ENCODE measurements around the gene GOLGA6A. TPM values are rescaled to one million over a fixed set of nuclear protein-coding genes. Genes with fewer than 3 reads are reported as not detected.

The GOLGA6A gene
- total and polyA plus RNA-seq, 2 of the 8 experiments (the other 6 are each of a cell fraction or from before 2014, with no cell fraction given), result 0.80 to 1.0 TPM

GRCh38 chr15:74040109-74040850, 42.1 kb downstream of the GOLGA6A start:
- Histone ChIP-seq H3K18ac (ENCODE audit: extremely low read depth, low read length) (no peak overlapping the region), H4K8ac (ENCODE audit: extremely low read depth, insufficient read depth, low read length) (no peak overlapping the region), H2BK15ac (ENCODE audit: low read length) (no peak overlapping the region), H3K14ac (ENCODE audit: insufficient read length) (no peak overlapping the region), H2BK5ac (ENCODE audit: low read depth, low read length) (no peak overlapping the region), H2BK20ac (ENCODE audit: low read length) (no peak overlapping the region), H3K56ac (replicated peaks; ENCODE audit: insufficient read length, low read depth, low read length) (no peak overlapping the region), H3K4ac (replicated peaks; ENCODE audit: insufficient read length, low read depth, low read length) (no peak overlapping the region), H2BK120ac (replicated peaks; ENCODE audit: low read depth, low read length) (no peak overlapping the region), H4K20me1 (replicated peaks in 1 of 2; ENCODE audit: control insufficient read depth in 1 of 2, insufficient read depth in 2 of 2, low read length in 2 of 2) (no peaks in the 10 kb centered on the region), H3K27ac (ENCODE audit: low read depth, low read length) (no peak overlapping the region), H2AFZ (ENCODE audit: low read length) (no peak overlapping the region), H3K79me1 (ENCODE audit: low read depth, low read length) (no peaks in the 10 kb centered on the region), H4K91ac (replicated peaks; ENCODE audit: insufficient read length, low read length) (no peak overlapping the region), H3K9me3 (ENCODE audit: insufficient read depth in 2 of 2, low read depth in 1 of 2, low read length in 1 of 2) (no peaks in the 10 kb centered on the region), H3K23ac (ENCODE audit: insufficient read length) (no peak overlapping the region), H3K4me2 (ENCODE audit: insufficient read depth in 1 of 2, low read depth in 2 of 2, low read length in 2 of 2) (no peak overlapping the region), H3K4me1 (replicated peaks in 1 of 4; ENCODE audit: control insufficient read depth in 3 of 4, insufficient read depth in 4 of 4, low read length in 3 of 4) (peaks cover 0 to 7% (median 6%) of the 10 kb centered on the region in 4 experiments; a peak in 4 of 7 replicates), H3K79me2 (ENCODE audit: control insufficient read depth in 1 of 2, insufficient read depth in 2 of 2, low read length in 2 of 2) (no peaks in the 10 kb centered on the region), H3K27me3 (replicated peaks in 1 of 4; ENCODE audit: control insufficient read depth in 3 of 4, extremely low read depth in 1 of 4, insufficient read depth in 3 of 4, low read length in 3 of 4) (no peaks in the 10 kb centered on the region), H3K4me3 (ENCODE audit: extremely low read depth in 1 of 4, insufficient read depth in 2 of 4, low read depth in 3 of 4, low read length in 4 of 4) (no peak overlapping the region), H2BK12ac (ENCODE audit: low read depth, low read length) (no peak overlapping the region), H4K5ac (ENCODE audit: insufficient read length, low read depth, low read length) (no peak overlapping the region), H3K9ac (replicated peaks in 1 of 4; ENCODE audit: extremely low read depth in 1 of 4, low read depth in 3 of 4, low read length in 3 of 4) (no peak overlapping the region), H3K23me2 (ENCODE audit: low read depth, low read length) (no peaks in the 10 kb centered on the region), H3K36me3 (ENCODE audit: control insufficient read depth in 2 of 4, insufficient read depth in 4 of 4, low read length in 3 of 4) (peaks cover 0 to 2% (median 0%) of the 10 kb centered on the region in 4 experiments; a peak in 3 of 8 replicates), H2AK5ac (ENCODE audit: low read depth, low read length) (no peak overlapping the region)
- no peak for FAIRE-seq
- DNase-seq (ENCODE audit: low read depth in 1 of 2, low spot score in 2 of 2), result peak in 1 of 2 experiments; percentile 27
- POLR2A ChIA-PET (ENCODE audit: partially characterized antibody), result interaction anchor here (1.1 kb wide), 1 partner anchor 75 kb away, joined by 3 read pairs; no protein-coding TSS in a partner anchor
- WGBS, 2 experiments (ENCODE audit: extremely low coverage in 1 of 2, insufficient coverage in 1 of 2, insufficient read length in 1 of 2, insufficient replicate concordance in 2 of 2, low coverage in 1 of 2, low lambda C conversion rate in 2 of 2, missing lambda C conversion rate in 1 of 2), result 87% methylated on average over 7 of the region's 7 CpGs; no CpG with 5 or more reads in 1 of the 2 experiments
- CTCF ChIA-PET (ENCODE audit: partially characterized antibody), result interaction anchor here (0.5 to 13.0 kb wide), 19 partner anchors 6 to 702 kb away, joined by 3 to 174 read pairs (median 3); partner anchors contain the start of gene PML
- TF ChIP-seq MAFK (IDR thresholded peaks at IDR 0.05; ENCODE audit: low read depth, low read length), result no peak
- TF ChIP-seq CHD1 (IDR thresholded peaks at IDR 0.05; ENCODE audit: low read depth, low read length), result no peak
- TF ChIP-seq TEAD4 (IDR thresholded peaks at IDR 0.05; ENCODE audit: low read depth, low read length), result no peak
- no peak for TF ChIP-seq SP2 (IDR thresholded peaks at IDR 0.05; ENCODE audit: low read length)
- TF ChIP-seq TCF12 (IDR thresholded peaks at IDR 0.05; ENCODE audit: low read depth, low read length), result 0 out of 2 replicates have a peak, but pooled peaks have one; percentile 18

Data from H1 (cell line).